Hematopoietic multipotent progenitor cell treated with erythropoietin and hydrocortisone succinate and interleukin-3 and kit ligand, for 15 days (in vitro differentiated cells): Measurements from ENCODE around the gene ABCB6.

ENCODE experiments used
- DNase-seq: peaks from one replicate; pipeline ENCODE4 v3.0.0-alpha.2; 2015; ENCODE audit warnings: low spot score

The ABCB6 gene

DNA sequence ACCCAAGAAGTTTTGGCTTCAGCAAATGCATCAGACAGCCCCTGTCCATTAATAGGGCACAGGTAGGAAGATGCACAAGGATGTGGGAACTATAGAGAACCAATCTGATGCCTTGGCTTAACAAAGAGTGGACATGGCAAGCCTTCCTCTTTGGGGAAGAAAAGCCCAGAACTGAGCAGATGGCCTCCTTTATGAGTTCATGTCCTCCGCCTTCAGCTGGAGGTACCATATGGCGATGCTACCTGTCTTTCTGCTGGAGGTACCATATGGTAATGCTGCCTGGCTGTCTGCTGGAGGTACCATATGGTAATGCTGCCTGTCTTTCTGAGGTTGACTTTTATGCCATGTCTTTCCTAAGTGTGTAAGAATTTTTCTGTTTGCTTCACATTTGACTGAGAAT lies 34.6 kb downstream of the ABCB6 start:
- DNase-seq, result no peak

GRCh38 chr2:219183151-219183772 lies 35.5 kb downstream of the ABCB6 start:
- no peak for DNase-seq

DNA sequence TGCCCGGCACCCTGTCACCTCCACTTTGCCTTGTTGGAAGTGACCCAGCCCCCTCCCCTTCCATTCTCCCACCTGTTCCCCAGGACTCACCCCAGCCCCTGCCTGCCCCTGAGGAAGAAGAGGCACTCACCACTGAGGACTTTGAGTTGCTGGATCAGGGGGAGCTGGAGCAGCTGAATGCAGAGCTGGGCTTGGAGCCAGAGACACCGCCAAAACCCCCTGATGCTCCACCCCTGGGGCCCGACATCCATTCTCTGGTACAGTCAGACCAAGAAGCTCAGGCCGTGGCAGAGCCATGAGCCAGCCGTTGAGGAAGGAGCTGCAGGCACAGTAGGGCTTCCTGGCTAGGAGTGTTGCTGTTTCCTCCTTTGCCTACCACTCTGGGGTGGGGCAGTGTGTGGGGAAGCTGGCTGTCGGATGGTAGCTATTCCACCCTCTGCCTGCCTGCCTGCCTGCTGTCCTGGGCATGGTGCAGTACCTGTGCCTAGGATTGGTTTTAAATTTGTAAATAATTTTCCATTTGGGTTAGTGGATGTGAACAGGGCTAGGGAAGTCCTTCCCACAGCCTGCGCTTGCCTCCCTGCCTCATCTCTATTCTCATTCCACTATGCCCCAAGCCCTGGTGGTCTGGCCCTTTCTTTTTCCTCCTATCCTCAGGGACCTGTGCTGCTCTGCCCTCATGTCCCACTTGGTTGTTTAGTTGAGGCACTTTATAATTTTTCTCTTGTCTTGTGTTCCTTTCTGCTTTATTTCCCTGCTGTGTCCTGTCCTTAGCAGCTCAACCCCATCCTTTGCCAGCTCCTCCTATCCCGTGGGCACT lies 36.2 kb downstream of the ABCB6 start:
- DNase-seq, result no peak

- DNase-seq, result no peak
Observed at GRCh38 chr2:219181531-219181930, 37.2 kb downstream of the ABCB6 start.

DNA sequence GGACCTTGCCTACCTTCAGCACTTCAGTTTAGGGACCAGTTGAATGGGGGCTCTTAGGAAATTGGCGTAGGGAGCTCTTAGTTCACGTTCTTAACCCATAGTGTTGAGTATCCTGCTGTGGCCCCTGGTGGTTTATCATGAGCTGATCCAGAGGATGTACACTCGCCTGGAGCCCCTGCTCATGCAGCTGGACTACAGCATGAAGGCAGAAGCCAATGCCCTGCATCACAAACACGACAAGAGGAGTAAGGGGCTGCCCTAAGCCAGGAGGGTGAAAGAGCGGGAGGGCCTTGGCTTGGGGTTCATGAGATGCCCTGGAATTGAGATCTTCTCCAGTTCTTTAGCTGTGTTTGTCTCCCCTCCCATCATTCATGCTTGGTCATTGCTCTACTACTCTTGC lies 37.8 kb downstream of the ABCB6 start:
- no peak for DNase-seq

- no peak for DNase-seq
Observed at GRCh38 chr2:219179601-219180465, 38.9 kb downstream of the ABCB6 start.

GRCh38 chr2:219178377-219179175 lies 40.2 kb downstream of the ABCB6 start:
- DNase-seq, result peak; percentile 52

- peak; percentile 94 for DNase-seq
Observed at GRCh38 chr2:219177552-219178376, 41.0 kb downstream of the ABCB6 start, which contains the start of gene RETREG2. TSS of gene RETREG2 (plus strand) at chr2:219178275. CDS start at chr2:219178353, 78 bp downstream.

- peak; percentile 93 for DNase-seq
Observed at GRCh38 chr2:219176818-219177551, 41.8 kb downstream of the ABCB6 start, which contains the start of gene CNPPD1. TSS of gene CNPPD1 (minus strand) at chr2:219176925. CDS start at chr2:219176828, 97 bp downstream.

DNA sequence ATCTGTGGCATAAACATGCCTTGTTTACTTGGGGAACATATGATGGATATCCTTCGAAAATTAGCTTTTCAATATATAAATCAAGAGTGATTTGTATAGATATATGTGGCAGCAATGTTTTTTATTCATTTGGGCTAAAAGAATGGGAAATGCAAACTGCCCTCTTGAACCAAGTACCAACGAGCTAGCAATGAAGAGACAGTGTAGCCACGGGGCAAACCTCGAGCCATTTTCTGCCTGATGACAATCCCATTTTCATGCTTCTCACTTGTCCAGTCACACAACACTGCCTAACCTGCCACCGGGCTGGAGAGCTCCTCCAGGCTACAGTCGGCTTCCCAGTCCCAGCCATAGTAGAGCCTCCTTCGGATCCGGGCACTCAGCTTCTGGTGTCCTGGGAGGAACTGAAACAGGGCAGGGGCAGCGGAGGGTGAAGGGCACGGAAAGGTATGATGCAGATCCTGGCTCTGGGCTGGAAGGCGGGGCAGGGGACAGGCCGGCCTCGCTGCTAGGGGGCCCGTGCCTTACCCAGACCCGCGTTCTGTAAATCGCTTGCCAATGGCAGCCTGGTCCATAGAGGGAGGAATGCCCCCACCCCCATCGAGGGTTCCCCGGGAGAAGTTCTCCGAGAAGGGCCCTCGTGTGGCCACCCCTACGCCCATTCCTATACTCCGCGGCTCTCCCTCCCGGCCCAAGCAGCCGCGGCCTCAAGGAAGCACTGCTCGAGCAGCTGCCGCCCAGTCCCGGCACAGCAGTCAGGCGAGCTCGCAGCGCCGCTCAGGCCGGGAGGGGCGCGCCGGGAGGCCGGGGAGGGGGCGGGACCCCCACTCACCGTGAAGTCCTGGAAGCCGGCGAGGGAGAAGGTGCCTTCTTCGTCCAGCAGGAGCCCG lies 42.6 kb downstream of the ABCB6 start:
- peak; percentile 55 for DNase-seq

DNA sequence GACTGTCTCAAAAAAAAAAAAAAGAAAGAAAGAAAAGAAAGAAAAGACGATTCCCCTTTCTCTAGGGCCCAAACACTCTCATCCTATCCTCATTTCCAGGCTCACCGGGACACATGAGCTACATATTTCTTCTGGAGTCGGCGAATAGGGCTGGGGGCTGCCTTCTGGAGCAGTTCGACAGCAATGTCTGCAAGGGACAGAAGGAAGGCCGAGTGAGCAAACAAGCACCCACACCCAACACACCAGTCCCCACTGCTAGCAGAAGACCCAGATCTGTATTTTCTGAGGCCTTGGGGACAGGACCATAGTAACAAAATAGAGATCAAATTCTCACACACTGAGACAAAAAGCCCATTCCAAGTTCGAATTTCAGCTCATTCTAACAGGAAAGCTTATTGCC lies 43.3 kb downstream of the ABCB6 start:
- DNase-seq, result no peak

GRCh38 chr2:219174801-219175200 lies 44.0 kb downstream of the ABCB6 start:
- DNase-seq, result no peak

DNA sequence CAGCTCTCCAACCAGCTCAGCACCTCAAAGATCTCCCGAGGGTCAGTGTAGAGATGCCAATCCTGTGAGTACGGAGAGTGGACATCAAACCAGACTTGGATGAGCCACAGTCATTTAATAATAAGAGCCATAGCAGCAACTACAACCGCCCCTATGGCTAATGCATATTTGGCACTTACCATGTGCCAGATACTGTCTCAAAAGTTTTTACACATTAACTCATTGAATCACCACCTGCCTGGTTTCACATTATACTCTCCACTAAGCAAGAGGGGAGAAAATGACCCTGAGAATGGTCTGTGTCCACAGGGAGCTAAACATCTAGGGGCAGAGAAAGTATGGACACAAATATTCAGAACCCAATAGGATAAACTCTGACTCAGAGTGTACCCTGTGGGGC lies 44.6 kb downstream of the ABCB6 start:
- no peak for DNase-seq

DNA sequence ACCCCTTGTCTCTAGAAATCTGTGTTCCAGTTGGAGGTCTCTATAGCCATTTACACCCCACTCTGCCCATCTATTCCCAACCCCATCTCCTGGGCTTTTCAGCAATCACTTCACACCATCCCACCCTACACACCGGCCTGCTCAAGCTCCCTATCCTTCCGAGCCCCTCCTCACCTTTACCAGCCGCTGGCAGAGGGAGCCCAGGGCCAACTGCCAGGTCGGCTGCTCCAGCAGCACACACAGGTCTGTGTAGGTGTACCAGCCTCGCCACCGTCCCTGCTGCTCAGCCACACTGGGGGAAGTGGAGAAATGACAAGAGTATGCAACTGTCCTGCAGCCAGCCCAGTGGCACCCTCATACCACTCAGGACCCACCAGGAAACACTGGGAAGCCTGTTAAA lies 45.6 kb downstream of the ABCB6 start:
- no peak for DNase-seq

DNA sequence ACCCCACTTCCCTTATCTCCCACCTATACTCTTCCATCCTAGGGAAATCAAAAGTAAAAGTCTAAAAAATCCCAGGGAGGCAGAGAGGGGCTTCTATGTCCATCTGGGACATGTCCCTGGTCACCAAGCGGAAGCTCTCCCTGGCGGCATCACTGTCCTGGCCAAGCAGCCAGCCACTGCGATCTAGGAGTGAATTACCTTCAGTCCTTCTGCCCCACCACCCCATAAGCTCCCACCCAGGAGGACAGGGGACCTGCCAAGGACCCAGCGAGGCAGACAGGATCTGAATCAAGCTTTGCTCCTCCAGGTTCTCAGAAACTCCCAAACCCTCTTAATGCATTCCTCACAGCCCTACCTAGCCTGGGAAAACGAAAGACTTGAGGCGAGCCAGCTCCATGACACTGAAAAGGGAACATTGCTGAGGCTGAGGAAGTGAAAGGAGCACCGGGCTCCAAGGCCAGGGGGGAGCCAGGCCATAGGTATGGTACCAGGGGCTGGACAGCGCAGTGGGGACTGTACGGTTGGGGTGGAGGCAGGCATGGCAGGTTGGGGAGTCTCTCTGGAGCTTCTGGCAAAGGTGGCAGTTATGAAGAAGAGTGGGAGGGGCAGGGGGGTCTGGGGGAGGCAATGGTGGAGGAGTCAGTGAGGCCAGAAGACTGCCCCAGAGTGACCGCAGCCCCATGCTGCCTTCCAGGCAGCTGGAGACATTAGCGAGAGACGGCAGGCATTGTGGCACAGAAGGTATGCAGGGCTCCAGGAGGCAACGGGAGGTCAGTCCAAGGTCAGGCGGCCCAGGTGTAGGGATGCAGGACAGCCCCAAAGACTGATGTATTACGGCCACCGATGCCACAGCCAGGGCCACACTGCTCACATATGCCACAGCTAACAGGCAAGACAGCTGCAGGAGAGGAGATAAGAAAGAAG lies 46.3 kb downstream of the ABCB6 start:
- DNase-seq, result peak; percentile 42

DNA sequence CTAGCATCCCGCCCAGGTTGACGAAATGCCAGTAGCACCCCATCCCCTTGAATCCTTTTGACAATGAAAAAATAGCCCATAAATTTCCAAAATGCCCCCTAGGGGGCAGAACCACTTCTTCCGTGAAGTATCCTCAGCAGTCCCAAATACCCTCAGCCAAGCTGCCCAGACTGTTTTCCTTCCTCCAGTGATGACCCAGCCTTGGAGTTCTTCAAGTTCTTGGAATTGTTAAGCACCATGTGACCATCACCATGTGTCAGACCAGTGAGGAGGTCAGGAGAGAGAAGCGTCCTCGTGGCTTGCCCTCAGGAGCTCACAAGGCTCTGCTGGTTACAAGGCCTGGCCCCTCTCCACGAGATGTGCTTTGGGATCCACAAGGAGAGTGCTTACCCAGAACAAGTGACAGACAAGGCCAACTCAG lies 47.5 kb downstream of the ABCB6 start:
- peak; percentile 70 for DNase-seq

DNA sequence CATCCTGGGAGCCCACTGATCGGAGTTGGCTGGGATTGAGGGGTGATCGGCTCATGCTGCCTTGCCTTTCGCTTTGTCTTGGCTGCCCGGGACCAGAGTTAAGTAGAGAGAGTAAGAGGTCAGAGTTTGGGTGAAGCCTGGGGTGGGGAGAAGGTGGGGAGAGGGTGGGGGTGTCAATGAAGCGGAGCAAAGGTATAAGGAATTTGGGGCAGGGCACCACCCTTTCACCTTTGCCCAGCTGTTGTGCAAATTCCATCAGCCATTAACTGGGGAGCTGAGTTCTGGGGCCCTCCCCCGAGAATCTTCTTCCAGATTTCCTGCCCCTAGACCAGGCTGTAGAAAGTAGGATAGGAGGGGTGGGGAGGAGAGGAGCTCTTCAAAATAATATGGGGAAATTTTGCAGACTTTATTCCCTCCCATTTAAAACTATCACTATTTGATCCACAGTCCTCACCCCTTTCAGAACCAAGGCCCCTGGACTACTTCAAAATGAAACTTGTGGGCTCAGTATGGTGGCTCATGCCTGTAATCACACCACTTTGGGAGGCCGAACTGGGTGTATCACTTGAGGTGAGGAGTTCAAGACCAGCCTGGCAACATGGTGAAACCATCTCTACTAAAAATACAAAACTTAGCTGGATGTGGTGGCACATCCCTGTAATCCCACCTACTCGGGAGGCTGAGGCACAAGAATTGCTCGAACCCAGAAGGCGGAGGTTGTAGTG lies 48.7 kb downstream of the ABCB6 start, which contains the start of gene SLC23A3:
SLC23A3 (minus strand) TSS at position 100 of the 725 bp plus-strand sequence; CDS start at position 55, 45 bp downstream.
- no peak for DNase-seq
